WI38 (cell line): ENCODE results near the gene HIRIP3.
A peak's percentile ranks its signal among the peaks of the same experiment; 100 is the strongest.
"Not testable (repeated sequence)": the region's sequence is repeated elsewhere in the genome, so short reads cannot be mapped to it uniquely, and the experiment has no call there.

Source experiments
- H3K4me3 ChIP-seq: 2 replicates; pipeline ENCODE4 v1.5.1; 2011; ENCODE audit warnings: low read depth, mild to moderate bottlenecking, control low read depth, low read length
- CTCF ChIP-seq: IDR thresholded peaks from 2 replicates; pipeline ENCODE4 v1.5.1; 2012; ENCODE audit warnings: low read depth, mild to moderate bottlenecking, control low read depth, low read length

HIRIP3 gene, protein sequence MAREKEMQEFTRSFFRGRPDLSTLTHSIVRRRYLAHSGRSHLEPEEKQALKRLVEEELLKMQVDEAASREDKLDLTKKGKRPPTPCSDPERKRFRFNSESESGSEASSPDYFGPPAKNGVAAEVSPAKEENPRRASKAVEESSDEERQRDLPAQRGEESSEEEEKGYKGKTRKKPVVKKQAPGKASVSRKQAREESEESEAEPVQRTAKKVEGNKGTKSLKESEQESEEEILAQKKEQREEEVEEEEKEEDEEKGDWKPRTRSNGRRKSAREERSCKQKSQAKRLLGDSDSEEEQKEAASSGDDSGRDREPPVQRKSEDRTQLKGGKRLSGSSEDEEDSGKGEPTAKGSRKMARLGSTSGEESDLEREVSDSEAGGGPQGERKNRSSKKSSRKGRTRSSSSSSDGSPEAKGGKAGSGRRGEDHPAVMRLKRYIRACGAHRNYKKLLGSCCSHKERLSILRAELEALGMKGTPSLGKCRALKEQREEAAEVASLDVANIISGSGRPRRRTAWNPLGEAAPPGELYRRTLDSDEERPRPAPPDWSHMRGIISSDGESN

GRCh38 chr16:29995324-29995910, at the start of gene HIRIP3:
TSS of gene HIRIP3 (minus strand) at chr16:29995617. CDS start at chr16:29995605, 12 bp downstream.
- TF ChIP-seq CTCF, result no peak
- peak within 1 kb of the TSS; percentile 95 for H3K4me3 ChIP-seq

DNA sequence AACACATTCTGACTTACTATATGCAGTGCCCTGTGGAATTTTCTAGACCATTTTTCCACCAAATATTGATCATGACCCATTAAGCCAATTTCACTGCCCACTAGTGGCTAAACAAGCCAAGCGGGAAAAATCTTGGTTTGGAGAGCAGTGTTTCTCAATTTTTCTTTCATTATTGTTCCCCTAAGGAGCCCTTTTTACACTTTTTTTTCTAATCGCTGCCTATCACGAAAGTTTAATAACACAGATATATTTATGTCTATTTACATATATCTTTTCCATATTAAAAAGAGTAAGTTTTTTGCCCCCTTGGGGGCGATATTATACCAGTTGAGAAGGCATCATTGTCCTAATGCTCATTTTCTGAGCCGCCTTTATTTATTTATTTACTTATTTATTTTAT, 46.4 kb upstream of the HIRIP3 start:
- no peak overlapping the region for H3K4me3 ChIP-seq
- peak; percentile 23; the same call in 1 of the 2 replicates for TF ChIP-seq CTCF

GRCh38 chr16:30040690-30041089, 45.3 kb upstream of the HIRIP3 start:
- not testable (repeated sequence) for H3K4me3 ChIP-seq

DNA sequence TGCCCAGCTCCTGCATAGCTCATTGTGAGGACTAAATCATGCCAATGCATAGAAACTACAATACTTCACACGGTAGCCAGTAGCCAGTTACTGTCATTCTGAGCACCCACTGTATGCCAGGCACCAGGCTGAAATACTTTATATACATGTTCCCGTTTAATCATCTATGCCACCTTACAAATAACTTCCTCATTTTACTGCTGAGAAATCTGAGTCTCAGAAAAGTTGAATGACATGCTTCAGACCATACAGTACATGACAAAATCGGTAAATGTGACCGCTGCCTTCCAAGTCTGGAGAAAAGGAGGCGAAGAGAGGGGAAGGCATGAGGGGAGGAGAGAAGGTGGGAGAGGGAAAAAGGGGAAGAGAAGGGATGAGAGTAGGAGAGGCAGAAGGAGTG, 44.8 kb upstream of the HIRIP3 start:
- H3K4me3 ChIP-seq, result no peak overlapping the region
- no peak for TF ChIP-seq CTCF

DNA sequence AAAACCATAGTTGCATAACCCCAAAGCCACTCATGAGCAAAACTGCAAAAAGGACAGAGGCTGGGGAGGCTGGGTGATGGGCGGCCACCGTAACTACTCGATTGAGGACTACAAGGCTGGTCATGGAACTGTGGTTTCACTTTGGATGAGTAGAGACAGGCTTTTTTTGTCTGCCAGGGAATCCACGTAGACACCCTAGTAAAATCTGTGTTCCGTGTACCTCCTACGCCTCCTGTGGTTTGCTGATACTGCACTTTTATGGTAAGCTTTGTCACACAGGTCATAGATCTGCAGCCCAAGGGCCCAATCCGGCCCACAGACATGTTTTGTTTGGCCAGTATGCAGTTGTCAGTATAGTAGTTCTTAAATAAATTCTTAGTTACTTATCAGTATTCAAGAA, 37.9 kb upstream of the HIRIP3 start:
- no peak for TF ChIP-seq CTCF
- H3K4me3 ChIP-seq, result no peak overlapping the region

DNA sequence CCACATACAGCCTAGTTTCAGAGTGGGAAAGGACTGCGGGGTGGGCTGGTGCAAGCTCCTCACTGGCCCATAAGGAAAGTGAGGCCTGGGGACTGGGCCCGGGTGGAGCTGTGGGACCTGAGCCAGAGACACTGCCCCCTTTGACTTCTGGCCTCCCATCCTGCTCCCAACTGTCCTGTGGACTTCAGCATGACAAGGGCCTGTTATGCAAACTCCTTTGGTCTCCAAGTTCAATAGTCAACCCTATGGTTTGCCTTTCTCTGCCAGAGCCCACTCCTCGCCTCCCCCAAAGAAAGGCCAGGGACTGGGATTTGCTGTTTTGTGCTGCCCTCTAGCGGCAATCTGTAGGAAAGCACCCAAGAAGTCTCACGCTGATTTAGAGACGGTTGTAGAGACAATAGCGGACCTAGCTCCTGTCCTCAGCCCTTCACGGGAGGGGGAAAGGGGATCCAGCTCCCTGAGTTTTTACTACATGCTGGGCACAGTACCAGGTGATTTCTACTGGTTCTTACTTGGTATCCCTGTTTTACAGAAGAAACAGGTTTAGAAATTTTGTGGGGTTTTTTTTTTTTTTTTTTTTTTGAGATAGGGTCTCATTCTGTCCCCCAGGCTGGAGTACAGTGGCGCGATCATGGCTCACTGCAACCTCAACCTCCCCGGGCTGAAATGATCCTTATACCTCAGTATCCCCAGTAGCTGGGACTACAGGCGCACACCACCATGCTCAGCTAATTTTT, 36.8 kb upstream of the HIRIP3 start:
- peak; percentile 79 for TF ChIP-seq CTCF

GRCh38 chr16:30031477-30031918, 36.1 kb upstream of the HIRIP3 start:
- no peak overlapping the region for H3K4me3 ChIP-seq
- TF ChIP-seq CTCF, result no peak

More for the DNA sequence above, 36.8 kb upstream of the HIRIP3 start:
- no peak overlapping the region for H3K4me3 ChIP-seq
